GM23338 (cell line): ENCODE data around the gene PCDHGB5. TPM values are rescaled to one million over a fixed set of nuclear protein-coding genes. Genes with fewer than 3 reads are reported as not detected.
"Not testable (repeated sequence)": the region's sequence is repeated elsewhere in the genome, so short reads cannot be mapped to it uniquely, and the experiment has no call there.

Experiments used
- ATAC-seq: fragments of 200-7000 bp; cut with Tn5 transposase; 3 replicates; pipeline ENCODE4 v1.9.1; 2020
- DNase-seq: peaks from one replicate; pipeline ENCODE4 v3.0.0-alpha.2; 2015; ENCODE audit warnings: low spot score
- H2AFZ ChIP-seq: fragments of 200-600 bp; sonication (generic); 2 replicates; pipeline ENCODE4 v1.8.0; 2016; ENCODE audit warnings: antibody characterized with exemption, mild to moderate bottlenecking, moderate library complexity
- H3F3A ChIP-seq: fragments of 200-600 bp; sonication (generic); replicated peaks from 2 replicates; pipeline ENCODE4 v1.8.0; 2017; ENCODE audit warnings: antibody characterized with exemption, mixed run types, low read depth
- H3K27ac ChIP-seq: fragments of 200-600 bp; sonication (generic); 2 replicates; pipeline ENCODE4 v1.6.1; 2016; ENCODE audit warnings: low read depth
- H3K27me3 ChIP-seq: fragments of 200-600 bp; sonication (generic); 2 replicates; pipeline ENCODE4 v1.8.0; 2016; ENCODE audit warnings: mild to moderate bottlenecking, mixed run types, moderate library complexity; ENCODE audit not compliant: insufficient read depth
- H3K36me3 ChIP-seq: fragments of 200-600 bp; sonication (generic); 2 replicates; pipeline ENCODE4 v1.8.0; 2016; ENCODE audit warnings: mild to moderate bottlenecking; ENCODE audit not compliant: insufficient read depth
- H3K4me1 ChIP-seq: fragments of 200-600 bp; sonication (generic); 2 replicates; pipeline ENCODE4 v1.8.0; 2016; ENCODE audit warnings: mild to moderate bottlenecking, moderate library complexity; ENCODE audit not compliant: insufficient read depth
- H3K4me2 ChIP-seq: fragments of 200-600 bp; sonication (generic); 2 replicates; pipeline ENCODE4 v1.7.1; 2017; ENCODE audit warnings: mixed run types
- H3K4me3 ChIP-seq: fragments of 200-600 bp; sonication (generic); 2 replicates; pipeline ENCODE4 v1.6.1; 2016; ENCODE audit warnings: mixed run types
- H3K79me2 ChIP-seq: fragments of 200-600 bp; sonication (generic); replicated peaks from 2 replicates; pipeline ENCODE4 v1.8.0; 2017; ENCODE audit warnings: mild to moderate bottlenecking; ENCODE audit not compliant: insufficient read depth
- H3K9me2 ChIP-seq: fragments of 200-600 bp; sonication (generic); 2 replicates; pipeline ENCODE4 v1.8.0; 2017; ENCODE audit not compliant: insufficient read depth
- H4K20me1 ChIP-seq: fragments of 200-600 bp; sonication (generic); replicated peaks from 2 replicates; pipeline ENCODE4 v1.8.0; 2017; ENCODE audit warnings: mild to moderate bottlenecking; ENCODE audit not compliant: insufficient read depth
- H3K27ac Mint-ChIP-seq: 2 replicates; pipeline ENCODE4 v1.8.0; 2020; ENCODE audit warnings: inconsistent platforms, mild to moderate bottlenecking, moderate library complexity, mixed read lengths
- H3K27me3 Mint-ChIP-seq: 3 replicates; pipeline ENCODE4 v1.8.0; 2022; ENCODE audit warnings: low read depth, mild to moderate bottlenecking, moderate library complexity, mixed read lengths, inconsistent platforms; ENCODE audit not compliant: insufficient read depth, poor library complexity
- H3K36me3 Mint-ChIP-seq: 3 replicates; pipeline ENCODE4 v1.8.0; 2021; ENCODE audit warnings: low read depth, mild to moderate bottlenecking, inconsistent platforms, moderate library complexity, mixed read lengths
- H3K4me1 Mint-ChIP-seq: 3 replicates; pipeline ENCODE4 v1.8.0; 2020; ENCODE audit warnings: mild to moderate bottlenecking, inconsistent platforms, mixed read lengths
- H3K4me3 Mint-ChIP-seq: 3 replicates; pipeline ENCODE4 v1.8.0; 2021; ENCODE audit warnings: moderate library complexity, mild to moderate bottlenecking, inconsistent platforms, mixed read lengths
- H3K9me3 Mint-ChIP-seq: 3 replicates; pipeline ENCODE4 v1.8.0; 2020; ENCODE audit warnings: moderate library complexity, mild to moderate bottlenecking, inconsistent platforms, mixed read lengths
- CTCF ChIP-seq, 2 experiments: fragments of 200-600 bp in 1 of 2; sonication (generic) in 1 of 2; conservative IDR thresholded peaks; 2 replicates each; pipeline versions ENCODE4 v1.5.1 to v1.6.1; 2016 to 2017; ENCODE audit warnings: antibody characterized with exemption in 2 of 2, low read depth in 2 of 2, mild to moderate bottlenecking in 2 of 2, moderate library complexity in 1 of 2
- EZH2 ChIP-seq: fragments of 200-600 bp; sonication (generic); IDR thresholded peaks from one replicate; pipeline ENCODE4 v1.8.0; 2017; ENCODE audit warnings: antibody characterized with exemption, mild to moderate bottlenecking, low read depth; ENCODE audit not compliant: unreplicated experiment
- POLR2AphosphoS5 ChIP-seq: IDR thresholded peaks from 2 replicates; pipeline ENCODE4 v1.6.1; 2016; ENCODE audit warnings: antibody characterized with exemption, low read depth
- long read RNA-seq: library from polyadenylated mRNA; unstranded; transcript quantifications from one replicate; pipeline ENCODE4 v2.0.0, GENCODE V29; 2020; ENCODE audit not compliant: unreplicated experiment
- polyA plus RNA-seq: library from polyadenylated mRNA; unstranded; fragments of >200 nt; fragmentation: Nextera tagmentation; extraction: Ambion mirVana; gene quantifications from 2 replicates; pipeline ENCODE4 v1.2.1, GENCODE V29; 2016
- total RNA-seq: library from RNA; depleted of rRNA; stranded (reverse); fragments of >200 nt; shearing (Covaris generic); gene quantifications from 2 replicates; pipeline ENCODE4 v1.2.3, GENCODE V29; 2014; rRNA removed

Gene PCDHGB5
- total RNA-seq (15.7 and 18.5 TPM in 2 replicates), polyA plus RNA-seq (1.7 and 2.5 TPM in 2 replicates)
- long read RNA-seq, result 0 reads

GRCh38 chr5:141397756-141398551 is at the start of gene PCDHGB5:
PCDHGB5 (plus strand) TSS chr5:141397947; CDS start chr5:141398128, 181 bp downstream.
- Mint-ChIP-seq H3K27me3 (peaks cover 16% of the 10 kb centered on the region), H3K9me3 (peaks cover 79% of the 10 kb centered on the region), H3K36me3 (peaks cover 63% of the 10 kb centered on the region)
- not testable (repeated sequence) for H3K79me2 ChIP-seq, H2AFZ ChIP-seq, H3K27me3 ChIP-seq, H4K20me1 ChIP-seq, H3K27ac Mint-ChIP-seq, H3K27ac ChIP-seq, H3K9me2 ChIP-seq, H3K4me3 Mint-ChIP-seq, H3K4me1 ChIP-seq, H3F3A ChIP-seq, H3K4me1 Mint-ChIP-seq
- ATAC-seq, result peak; percentile 90
- H3K4me2 ChIP-seq, result peak within 1 kb of the TSS; percentile 61; the same call in 1 of the 2 replicates
- peak within 1 kb of the TSS; percentile 52 for H3K4me3 ChIP-seq
- 0 out of 2 replicates have a peak, but pooled peaks cover 13% of the 10 kb centered on the region for H3K36me3 ChIP-seq
- DNase-seq, result peak; percentile 79
- TF ChIP-seq CTCF (conservative IDR thresholded peaks at IDR 0.05; ENCODE audit: low read depth in 2 of 2), result peak; percentile 69

GRCh38 chr5:141349917-141350619 is 47.7 kb upstream of the PCDHGB5 start, which contains the start of gene PCDHGB1:
PCDHGB1 (plus strand) TSS chr5:141350099; CDS start chr5:141350261, 162 bp downstream.
- Histone ChIP-seq H3K4me1 (no peaks in the 10 kb centered on the region), H3F3A (0 out of 2 replicates have a peak, but pooled peaks cover 3% of the 10 kb centered on the region), H3K9me2 (no peaks in the 10 kb centered on the region), H3K27ac (no peak within 1 kb of the TSS), H3K79me2 (no peaks in the 10 kb centered on the region), H3K36me3 (no peaks in the 10 kb centered on the region), H3K27me3 (no peaks in the 10 kb centered on the region), H3K4me2 (peak within 1 kb of the TSS; percentile 69), H3K4me3 (peak within 1 kb of the TSS; percentile 47), H4K20me1 (no peaks in the 10 kb centered on the region), H2AFZ (peak within 1 kb of the TSS; percentile 58)
- Mint-ChIP-seq H3K27ac (no peak within 1 kb of the TSS), H3K9me3 (peaks cover 64% of the 10 kb centered on the region), H3K27me3 (peaks cover 7% of the 10 kb centered on the region), H3K4me1 (peaks cover 2% of the 10 kb centered on the region; the same call in 2 of the 3 replicates), H3K36me3 (peaks cover 53% of the 10 kb centered on the region), H3K4me3 (peak within 1 kb of the TSS; percentile 65)
- peak; percentile 93 for ATAC-seq
- DNase-seq, result peak; percentile 95
- TF ChIP-seq EZH2 (no peak), POLR2AphosphoS5 (peak; percentile 53), CTCF (conservative IDR thresholded peaks at IDR 0.05; ENCODE audit: low read depth in 2 of 2) (peak; percentile 77 to 81)
